ENCODE results near the gene HYAL3.

Gene HYAL3

GRCh38 chr3:50331364-50331907, 32.2 kb upstream of the HYAL3 start:
- POLR2A ChIA-PET = no interaction called here
- CTCF ChIA-PET = interaction anchor here (1.9 kb wide), 1 partner anchor 10 kb away, joined by 7 read pairs; the partner anchor contains the start of gene HYAL2
- no peak for DNase-seq (ENCODE audit: low read depth, low spot score)
- H3K4me3 ChIP-seq (ENCODE audit: low read depth, low read length) = no peak overlapping the region
- no peak for TF ChIP-seq CTCF (IDR thresholded peaks at IDR 0.05; ENCODE audit: insufficient read depth, low read length, missing control alignments)

- H3K4me3 ChIP-seq (ENCODE audit: low read depth, low read length) = no peak overlapping the region
- ChIA-PET POLR2A (no interaction called here), CTCF (interaction anchor here (1.9 kb wide), 1 partner anchor 9 kb away, joined by 7 read pairs; the partner anchor contains the start of gene HYAL2)
- no peak for DNase-seq (ENCODE audit: low read depth, low spot score)
- no peak for TF ChIP-seq CTCF (IDR thresholded peaks at IDR 0.05; ENCODE audit: insufficient read depth, low read length, missing control alignments)
These were observed 31.1 kb upstream of the HYAL3 start for GRCh38 chr3:50330330-50330729.

DNA sequence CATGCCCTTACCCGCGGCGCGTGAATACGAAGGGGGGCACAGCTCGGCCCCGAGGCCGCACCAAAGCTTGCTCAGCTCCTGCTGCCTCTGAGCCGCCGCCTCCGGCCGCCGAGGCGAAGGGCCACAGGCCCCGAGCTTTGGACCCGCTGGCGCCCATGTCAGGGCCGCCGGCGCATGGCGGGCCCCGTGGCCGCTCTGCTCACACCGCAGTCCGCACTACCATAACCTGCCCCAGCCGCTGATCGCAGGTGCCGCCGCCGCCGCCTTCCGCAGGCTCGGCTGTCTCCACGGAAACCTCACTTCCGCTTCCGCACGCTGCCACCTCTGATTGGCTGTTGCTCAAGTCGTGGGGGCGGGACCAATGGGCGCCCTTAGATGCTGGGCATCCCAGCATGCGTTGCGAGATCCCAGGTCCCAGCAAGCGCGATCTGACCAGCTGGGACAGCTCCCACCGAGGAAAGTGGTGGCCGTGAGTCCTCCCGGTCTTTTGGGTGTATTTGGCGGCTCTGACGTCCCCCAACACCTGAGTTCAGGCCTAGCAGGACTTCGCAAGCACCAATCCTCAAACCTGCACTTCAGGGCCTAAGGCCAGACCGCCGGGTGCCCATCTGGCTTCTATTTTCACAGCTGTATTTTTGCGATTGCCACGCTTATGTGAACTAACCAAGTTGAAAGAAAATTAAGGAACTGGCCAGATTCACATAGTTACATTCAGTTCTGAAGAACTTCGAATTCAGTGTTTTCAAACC, 28.9 kb upstream of the HYAL3 start, which contains the start of gene TUSC2:
Gene TUSC2 (minus strand): TSS at position 281 of the 749 bp plus-strand sequence. CDS start 124 bp downstream, at position 157.
- H3K4me3 ChIP-seq (ENCODE audit: low read depth, low read length) = peak within 1 kb of the TSS; percentile 83
- peak; percentile 64 for DNase-seq (ENCODE audit: low read depth, low spot score)
- ChIA-PET CTCF (interaction anchor here (1.6 to 3.9 kb wide), 5 partner anchors 9 to 134 kb away, joined by 5 to 29 read pairs (median 7); no protein-coding TSS in a partner anchor), POLR2A (interaction anchor here (0.6 to 2.2 kb wide), 6 partner anchors 9 to 231 kb away, joined by 3 to 31 read pairs (median 4); partner anchors contain the start of gene IFRD2)
- no peak for TF ChIP-seq CTCF (IDR thresholded peaks at IDR 0.05; ENCODE audit: insufficient read depth, low read length, missing control alignments)

DNA sequence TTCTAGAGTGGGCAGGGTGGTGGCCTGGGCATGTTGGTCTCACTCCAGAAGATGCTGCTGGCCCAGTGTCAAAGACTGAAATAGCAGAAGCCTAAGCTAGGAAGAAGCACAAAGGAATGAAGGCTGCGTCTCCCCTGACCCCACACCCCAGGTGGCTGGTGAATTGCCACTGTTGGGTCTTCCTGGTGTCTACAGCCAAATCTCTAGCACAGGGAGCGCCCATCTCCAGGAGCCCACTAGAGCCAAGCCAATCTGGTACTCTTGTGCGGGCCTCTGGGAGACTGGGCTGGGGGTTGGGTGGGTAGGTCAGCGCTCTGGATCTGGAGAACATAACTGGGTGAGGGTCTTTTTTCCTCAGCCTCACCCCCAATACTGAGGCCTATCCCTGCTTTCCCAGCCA, 27.9 kb upstream of the HYAL3 start:
- POLR2A ChIA-PET = interaction anchor here (0.6 to 2.2 kb wide), 4 partner anchors 9 to 63 kb away, joined by 3 to 31 read pairs (median 6); partner anchors contain the start of gene IFRD2
- TF ChIP-seq CTCF (IDR thresholded peaks at IDR 0.05; ENCODE audit: insufficient read depth, low read length, missing control alignments) = no peak
- no peak for DNase-seq (ENCODE audit: low read depth, low spot score)
- CTCF ChIA-PET = interaction anchor here (0.8 to 3.9 kb wide), 6 partner anchors 10 to 133 kb away, joined by 3 to 29 read pairs (median 6); partner anchors contain the start of genes HYAL3 and NAA80
- peak overlapping the region; percentile 83 for H3K4me3 ChIP-seq (ENCODE audit: low read depth, low read length)

DNA sequence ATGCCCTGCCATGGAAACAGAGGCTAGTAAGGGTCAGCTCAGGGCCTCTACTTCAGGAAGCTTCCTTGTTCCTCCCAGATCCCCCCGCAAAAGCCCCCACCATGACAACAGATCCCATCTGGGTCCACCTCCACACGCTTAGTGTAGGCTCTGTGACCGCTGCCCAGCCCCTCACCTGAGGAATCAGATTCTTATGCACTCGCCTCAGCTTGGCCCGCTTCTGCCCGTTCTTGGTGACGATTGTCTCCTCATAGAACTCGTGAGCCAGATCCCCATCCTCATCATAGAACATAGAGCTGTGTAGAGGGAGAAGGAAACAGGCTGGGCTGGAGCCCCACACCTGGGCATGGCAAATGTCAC, 27.0 kb upstream of the HYAL3 start:
- POLR2A ChIA-PET = no interaction called here

More for the DNA sequence above, 27.0 kb upstream of the HYAL3 start:
- DNase-seq (ENCODE audit: low read depth, low spot score) = no peak
- TF ChIP-seq CTCF (IDR thresholded peaks at IDR 0.05; ENCODE audit: insufficient read depth, low read length, missing control alignments) = no peak
- no peak overlapping the region for H3K4me3 ChIP-seq (ENCODE audit: low read depth, low read length)
- CTCF ChIA-PET = interaction anchor here (0.5 to 3.9 kb wide), 7 partner anchors 10 to 132 kb away, joined by 3 to 29 read pairs (median 4); partner anchors contain the start of genes HYAL3 and NAA80
